Natural killer cell (primary cell): ENCODE results near the gene PITPNC1. TPM values are rescaled to one million over a fixed set of nuclear protein-coding genes. Genes with fewer than 3 reads are reported as not detected.
A peak's percentile ranks its signal among the peaks of the same experiment; 100 is the strongest.

Experiments
- ATAC-seq, 3 donors: fragments of 150-1000 bp in 2 of 3; fragments of 200-7000 bp in 1 of 3; cut with Tn5 transposase; 1 replicate in 1 of 3; 2 replicates in 2 of 3; pipeline ENCODE4 v1.10.0; 2021; ENCODE audit warnings: mild to moderate bottlenecking in 2 of 3, moderate library complexity in 2 of 3
- DNase-seq, 2 donors: peaks; one replicate each; pipeline versions ENCODE4 v3.0.0 to v3.0.0-alpha.2; 2013 to 2021; ENCODE audit warnings: mixed read lengths in 1 of 2
- H3K27ac ChIP-seq: one replicate; pipeline ENCODE4 v1.5.1; 2013; ENCODE audit warnings: mild to moderate bottlenecking, low read length
- H3K27me3 ChIP-seq: one replicate; pipeline ENCODE4 v1.6.1; 2013; ENCODE audit warnings: low read length; ENCODE audit not compliant: control insufficient read depth, insufficient read depth
- H3K36me3 ChIP-seq: one replicate; pipeline ENCODE4 v1.6.1; 2013; ENCODE audit warnings: low read length; ENCODE audit not compliant: control insufficient read depth, insufficient read depth
- H3K4me1 ChIP-seq: one replicate; pipeline ENCODE4 v1.6.1; 2013; ENCODE audit warnings: low read length; ENCODE audit not compliant: control insufficient read depth, insufficient read depth
- H3K4me3 ChIP-seq: one replicate; pipeline ENCODE4 v1.5.1; 2013; ENCODE audit warnings: low read length
- H3K9me3 ChIP-seq: one replicate; pipeline ENCODE4 v1.6.1; 2013; ENCODE audit warnings: low read length; ENCODE audit not compliant: control insufficient read depth, insufficient read depth
- H3K27ac Mint-ChIP-seq, 2 donors: one replicate each; pipeline ENCODE4 v1.8.0; 2022; ENCODE audit warnings: mild to moderate bottlenecking in 2 of 2, mixed read lengths in 2 of 2, moderate library complexity in 1 of 2
- H3K27me3 Mint-ChIP-seq, 2 donors: one replicate each; pipeline ENCODE4 v1.8.0; 2022; ENCODE audit warnings: low read depth in 2 of 2, mixed read lengths in 2 of 2
- H3K36me3 Mint-ChIP-seq: one replicate; pipeline ENCODE4 v1.8.0; 2022; ENCODE audit warnings: mixed read lengths
- H3K4me1 Mint-ChIP-seq, 2 donors: one replicate each; pipeline ENCODE4 v1.8.0; 2022; ENCODE audit warnings: mixed read lengths in 2 of 2
- H3K4me3 Mint-ChIP-seq: one replicate; pipeline ENCODE4 v1.8.0; 2022; ENCODE audit warnings: mild to moderate bottlenecking, moderate library complexity, mixed read lengths
- H3K9me3 Mint-ChIP-seq, 2 donors: one replicate each; pipeline ENCODE4 v1.8.0; 2022; ENCODE audit warnings: mixed read lengths in 2 of 2
- WGBS: methylation state at CpG from one replicate; pipeline ENCODE4 v1.1.7; 2013; ENCODE audit warnings: missing lambda C conversion rate; ENCODE audit not compliant: insufficient coverage; 5-methylcytosine and 5-hydroxymethylcytosine counted together
- intact Hi-C: fragments of 100-400 bp; cut with micrococcal nuclease; formaldehyde crosslinking; loops from one replicate; pipeline ENCODE4 v1.14.2; 2022
- total RNA-seq, 4 donors: library from RNA; stranded (reverse); fragments of 120-200 nt in 1 of 4; gene quantifications; one replicate each; pipeline versions ENCODE4 v1.2.3 to v1.2.4, GENCODE V29; 2013 to 2022
- TF ChIP-seq, protein P1 (sequence below): fragments of 200-600 bp; IDR thresholded peaks from one replicate; pipeline ENCODE4 v1.8.0; 2022; ENCODE audit warnings: antibody characterized with exemption

The PITPNC1 gene
- total RNA-seq, 3 donors from 2014 or later (not counting 1 experiment from before 2014, with no cell fraction given), result 150 to 185 (median 169) TPM

DNA sequence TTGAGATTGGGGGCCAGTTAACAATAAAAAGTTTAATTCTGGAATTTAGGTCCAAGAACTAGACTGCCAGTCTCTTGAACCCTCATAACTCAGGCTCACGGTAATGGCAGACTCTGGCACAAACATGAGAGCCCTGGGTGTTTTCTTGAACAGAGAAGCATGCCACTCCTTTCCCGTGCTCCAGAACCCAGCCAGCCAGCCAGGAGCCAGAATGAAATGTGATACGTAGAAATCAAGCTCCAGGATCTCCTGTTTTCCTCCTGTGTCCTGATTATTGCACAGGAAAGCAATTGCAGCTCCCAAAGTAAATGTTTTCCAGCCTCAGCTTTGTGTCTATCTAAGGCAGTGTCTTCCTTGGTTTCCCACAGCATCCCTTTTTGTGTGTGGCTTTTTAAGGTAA, 294.4 kb downstream of the PITPNC1 start:
- Histone ChIP-seq H3K36me3 (peaks cover 37% of the 10 kb centered on the region), H3K9me3 (no peaks in the 10 kb centered on the region), H3K27ac (no peak overlapping the region), H3K4me1 (no peaks in the 10 kb centered on the region), H3K27me3 (no peaks in the 10 kb centered on the region), H3K4me3 (no peak overlapping the region)
- ATAC-seq (no peak), DNase-seq (no peak)
- Mint-ChIP-seq H3K36me3 (no peaks in the 10 kb centered on the region), H3K27me3 (no peaks in the 10 kb centered on the region), H3K27ac (peak overlapping the region in 1 of 2 donors; percentile 11), H3K4me1 (peaks cover 0 to 6% of the 10 kb centered on the region in 2 donors), H3K4me3 (no peak overlapping the region), H3K9me3 (no peaks in the 10 kb centered on the region)
- WGBS, result 97% methylated on average over 3 of the region's 3 CpGs
- TF ChIP-seq, protein P1, sequence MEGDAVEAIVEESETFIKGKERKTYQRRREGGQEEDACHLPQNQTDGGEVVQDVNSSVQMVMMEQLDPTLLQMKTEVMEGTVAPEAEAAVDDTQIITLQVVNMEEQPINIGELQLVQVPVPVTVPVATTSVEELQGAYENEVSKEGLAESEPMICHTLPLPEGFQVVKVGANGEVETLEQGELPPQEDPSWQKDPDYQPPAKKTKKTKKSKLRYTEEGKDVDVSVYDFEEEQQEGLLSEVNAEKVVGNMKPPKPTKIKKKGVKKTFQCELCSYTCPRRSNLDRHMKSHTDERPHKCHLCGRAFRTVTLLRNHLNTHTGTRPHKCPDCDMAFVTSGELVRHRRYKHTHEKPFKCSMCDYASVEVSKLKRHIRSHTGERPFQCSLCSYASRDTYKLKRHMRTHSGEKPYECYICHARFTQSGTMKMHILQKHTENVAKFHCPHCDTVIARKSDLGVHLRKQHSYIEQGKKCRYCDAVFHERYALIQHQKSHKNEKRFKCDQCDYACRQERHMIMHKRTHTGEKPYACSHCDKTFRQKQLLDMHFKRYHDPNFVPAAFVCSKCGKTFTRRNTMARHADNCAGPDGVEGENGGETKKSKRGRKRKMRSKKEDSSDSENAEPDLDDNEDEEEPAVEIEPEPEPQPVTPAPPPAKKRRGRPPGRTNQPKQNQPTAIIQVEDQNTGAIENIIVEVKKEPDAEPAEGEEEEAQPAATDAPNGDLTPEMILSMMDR, result no peak
- intact Hi-C loops, result no loop called here

DNA sequence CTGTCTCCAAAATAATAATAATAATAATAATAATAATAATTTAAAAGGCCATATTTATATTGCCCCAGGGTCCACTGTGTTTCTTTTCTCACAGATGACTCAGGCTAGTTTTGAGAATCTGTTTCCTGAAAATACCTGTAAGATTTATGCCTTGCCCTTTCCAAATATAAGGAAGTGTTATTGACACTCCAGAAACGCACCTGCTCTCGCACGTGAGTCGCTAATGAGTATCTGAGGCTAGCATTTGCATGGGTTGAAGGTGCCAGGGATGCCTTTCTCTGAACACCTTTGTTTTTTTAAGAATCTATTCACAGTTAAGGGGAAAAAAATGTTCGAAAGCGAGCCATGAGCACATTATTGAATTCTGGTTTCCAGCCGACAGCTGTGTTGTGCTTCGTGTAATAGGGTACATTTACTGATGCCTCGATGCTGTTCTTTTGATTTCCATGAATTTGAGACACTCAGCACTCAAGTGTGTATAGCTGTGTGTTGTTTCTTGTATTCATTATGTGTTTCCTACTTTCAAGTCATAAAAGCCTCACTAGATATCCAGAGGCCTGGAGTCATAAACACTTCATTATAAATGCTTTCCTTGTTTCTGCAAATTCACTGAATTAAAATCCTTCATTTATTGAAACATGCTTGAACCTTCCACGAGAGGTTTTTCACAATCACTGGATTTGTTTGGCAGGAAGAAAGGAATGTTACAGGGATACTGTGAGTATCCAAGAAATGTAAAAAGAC, 295.7 kb downstream of the PITPNC1 start:
- H3K27ac Mint-ChIP-seq, result no peak overlapping the region
- no peaks in the 10 kb centered on the region for H3K4me1 Mint-ChIP-seq
- 96% methylated on average over 9 of the region's 10 CpGs for WGBS
- intact Hi-C loops, result no loop called here
- no peak for DNase-seq
- TF ChIP-seq, protein P1, result no peak
- H3K27me3 Mint-ChIP-seq, result no peaks in the 10 kb centered on the region
- no peak for ATAC-seq
- H3K4me1 ChIP-seq, result no peaks in the 10 kb centered on the region
- no peak overlapping the region for H3K27ac ChIP-seq
- no peaks in the 10 kb centered on the region for H3K9me3 Mint-ChIP-seq
- no peaks in the 10 kb centered on the region for H3K9me3 ChIP-seq
- H3K36me3 ChIP-seq, result peaks cover 43% of the 10 kb centered on the region
- no peaks in the 10 kb centered on the region for H3K36me3 Mint-ChIP-seq
- H3K27me3 ChIP-seq, result no peaks in the 10 kb centered on the region
- H3K4me3 Mint-ChIP-seq, result no peak overlapping the region
- no peak overlapping the region for H3K4me3 ChIP-seq

DNA sequence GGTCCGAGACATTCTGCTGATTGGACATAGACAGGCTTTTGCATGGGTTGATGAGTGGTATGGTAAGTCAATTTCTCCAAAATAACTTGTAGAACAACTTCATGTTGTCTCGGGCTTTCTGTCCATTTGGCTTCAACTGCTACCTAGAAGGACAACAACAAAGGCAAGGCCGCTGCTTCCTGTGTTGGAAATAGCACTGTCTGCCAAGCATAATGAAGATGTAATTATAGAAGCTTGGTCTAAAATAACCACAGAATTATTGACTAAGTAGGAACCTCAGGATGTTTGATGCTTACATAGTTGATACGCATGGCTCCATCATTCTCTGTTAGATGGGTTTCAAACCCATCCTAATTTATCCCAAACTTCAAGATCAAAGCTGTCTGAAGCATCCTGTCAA, 298.4 kb downstream of the PITPNC1 start:
- ATAC-seq (no peak), DNase-seq (no peak)
- no peaks in the 10 kb centered on the region for H3K4me1 ChIP-seq
- Mint-ChIP-seq H3K36me3 (no peaks in the 10 kb centered on the region), H3K9me3 (no peaks in the 10 kb centered on the region), H3K4me1 (peaks cover 4 to 11% of the 10 kb centered on the region in 2 donors), H3K4me3 (no peak overlapping the region), H3K27ac (peak overlapping the region in 1 of 2 donors; percentile 21), H3K27me3 (no peaks in the 10 kb centered on the region)
- H3K27me3 ChIP-seq, result no peaks in the 10 kb centered on the region
- H3K36me3 ChIP-seq, result peaks cover 48% of the 10 kb centered on the region
- intact Hi-C loops, result no loop called here
- TF ChIP-seq, protein P1, result no peak
- H3K9me3 ChIP-seq, result no peaks in the 10 kb centered on the region
- H3K4me3 ChIP-seq, result no peak overlapping the region
- H3K27ac ChIP-seq, result no peak overlapping the region
- WGBS, result 98% methylated on average over 4 of the region's 4 CpGs

DNA sequence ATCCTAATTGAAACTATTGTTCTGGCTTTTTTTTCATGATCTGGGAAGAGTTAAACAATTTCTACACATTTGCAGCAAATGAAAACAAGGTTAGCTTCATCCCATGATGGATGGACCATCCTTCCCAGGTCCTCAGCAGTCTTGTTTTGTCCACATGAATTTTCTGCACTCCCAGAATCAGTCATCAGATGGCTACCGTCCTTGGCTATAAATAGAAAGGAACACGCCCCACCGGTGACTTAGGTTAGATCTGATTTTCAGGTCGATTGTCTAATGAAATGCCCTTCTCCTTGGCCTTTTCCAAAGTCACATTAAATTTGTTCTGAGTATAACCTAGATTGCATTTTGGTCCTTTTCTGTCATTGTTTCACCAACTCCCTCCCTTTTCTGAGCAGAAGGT, 299.2 kb downstream of the PITPNC1 start:
- H3K27ac Mint-ChIP-seq, result peak overlapping the region in 1 of 2 donors; percentile 21
- WGBS, result 83% methylated on average over 4 of the region's 4 CpGs
- peaks cover 44% of the 10 kb centered on the region for H3K36me3 ChIP-seq

More for the DNA sequence above, 299.2 kb downstream of the PITPNC1 start:
- Mint-ChIP-seq H3K36me3 (no peaks in the 10 kb centered on the region), H3K27me3 (no peaks in the 10 kb centered on the region), H3K4me1 (peaks cover 4 to 16% of the 10 kb centered on the region in 2 donors), H3K9me3 (no peaks in the 10 kb centered on the region), H3K4me3 (no peak overlapping the region)
- Histone ChIP-seq H3K27ac (no peak overlapping the region), H3K4me3 (no peak overlapping the region), H3K27me3 (no peaks in the 10 kb centered on the region), H3K9me3 (no peaks in the 10 kb centered on the region), H3K4me1 (no peaks in the 10 kb centered on the region)
- intact Hi-C loops, result no loop called here
- TF ChIP-seq, protein P1, result no peak
- ATAC-seq, result no peak
- no peak for DNase-seq
